ENCODE results near the gene IRF3.
A peak's percentile ranks its signal among the peaks of the same experiment; 100 is the strongest.
"Not testable (repeated sequence)": the region's sequence is repeated elsewhere in the genome, so short reads cannot be mapped to it uniquely, and the experiment has no call there.

IRF3 gene

DNA sequence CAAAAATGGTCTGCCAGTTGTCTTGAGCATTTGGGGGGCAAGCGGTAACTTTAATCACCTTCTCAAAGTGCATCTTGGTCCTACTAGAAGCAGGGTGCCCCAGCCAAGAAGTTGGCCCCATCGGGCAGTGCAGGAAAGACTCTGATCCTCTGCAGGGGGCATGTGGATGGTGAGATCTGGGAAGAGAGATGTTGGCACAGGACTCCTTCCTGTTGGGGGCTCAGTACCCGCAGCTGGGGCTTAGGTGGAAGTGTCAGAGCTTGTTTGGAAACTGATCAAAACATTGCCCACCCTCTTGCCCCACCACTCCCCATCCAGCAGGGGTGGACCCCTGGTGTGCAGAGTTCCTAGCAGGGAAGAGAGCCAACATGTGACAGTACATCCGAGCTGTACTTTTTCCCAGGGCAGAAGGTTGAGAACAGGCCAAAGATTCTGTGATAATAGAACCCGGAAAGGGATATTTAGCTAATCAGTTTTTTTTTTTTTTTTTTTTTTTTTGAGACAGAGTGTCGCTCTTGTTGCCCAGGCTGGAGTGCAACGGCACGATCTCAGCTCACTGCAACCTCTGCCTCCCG is 34.6 kb downstream of the IRF3 start:
- DNase-seq (ENCODE audit: insufficient read length, low spot score) (no peak), FAIRE-seq (no peak)

DNA sequence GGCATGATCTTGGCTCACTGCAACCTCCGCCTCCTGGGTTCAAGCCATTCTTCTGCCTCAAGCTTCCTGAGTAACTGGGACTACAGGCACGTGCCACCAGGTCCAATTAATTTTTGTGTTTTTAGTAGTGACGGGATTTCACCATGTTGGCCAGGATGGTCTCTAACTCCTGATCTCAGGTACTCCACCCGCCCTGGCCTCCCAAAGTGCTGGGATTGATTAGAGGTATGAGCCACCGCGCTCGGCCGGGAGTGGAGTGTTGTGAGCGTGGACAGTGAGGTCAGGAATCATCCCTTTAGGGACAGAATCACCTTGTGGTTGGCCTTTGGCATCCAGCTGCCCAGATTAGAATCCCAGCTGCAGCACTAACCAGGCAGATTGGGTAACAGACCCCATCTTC is 36.0 kb downstream of the IRF3 start:
- FAIRE-seq = no peak
- no peak for DNase-seq (ENCODE audit: insufficient read length, low spot score)

DNA sequence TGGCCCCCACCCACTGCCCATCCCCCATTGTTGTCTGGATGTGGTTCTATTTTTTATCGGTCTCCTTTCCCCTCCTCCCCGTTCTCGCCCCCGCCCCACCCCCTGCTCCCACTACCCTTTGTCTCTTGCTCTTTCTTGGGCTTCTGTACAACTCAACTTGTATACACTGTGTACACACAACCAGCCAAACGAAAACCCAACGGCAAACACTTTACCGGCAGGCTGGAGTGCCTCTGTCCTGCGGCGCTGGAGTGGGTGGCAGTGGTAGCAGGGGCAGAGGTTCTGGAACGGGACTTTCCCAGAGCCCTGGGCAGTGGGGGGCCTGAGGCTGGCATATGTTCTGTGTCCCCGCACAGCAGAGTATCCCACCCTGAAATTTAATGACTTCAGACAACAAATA is 39.4 kb downstream of the IRF3 start:
- DNase-seq (ENCODE audit: insufficient read length, low spot score) = no peak
- FAIRE-seq = no peak

- no peak for DNase-seq (ENCODE audit: insufficient read length, low spot score)
- FAIRE-seq = no peak
Measured at GRCh38 chr19:49624967-49625910, 40.4 kb downstream of the IRF3 start.

DNA sequence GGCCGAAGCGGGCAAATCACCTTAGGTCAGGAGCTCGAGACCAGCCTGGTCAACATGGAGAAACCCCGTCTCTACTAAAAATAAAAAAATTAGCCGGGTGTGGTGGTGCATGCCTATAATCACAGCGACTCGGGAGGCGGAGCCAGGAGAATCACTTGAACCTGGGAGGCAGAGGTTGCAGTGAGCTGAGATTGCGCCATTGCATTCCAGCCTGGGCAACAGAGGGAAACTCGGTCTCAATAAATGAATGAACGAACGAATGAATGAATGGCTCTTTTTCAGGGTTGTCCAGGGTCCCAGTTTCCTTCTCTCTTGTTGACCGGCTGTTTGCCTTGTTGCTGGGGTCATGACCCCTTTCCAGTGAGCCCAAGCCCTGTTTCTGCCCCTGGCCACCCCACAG is 47.8 kb downstream of the IRF3 start:
- not testable (repeated sequence) for FAIRE-seq; DNase-seq (ENCODE audit: insufficient read length, low spot score)

DNA sequence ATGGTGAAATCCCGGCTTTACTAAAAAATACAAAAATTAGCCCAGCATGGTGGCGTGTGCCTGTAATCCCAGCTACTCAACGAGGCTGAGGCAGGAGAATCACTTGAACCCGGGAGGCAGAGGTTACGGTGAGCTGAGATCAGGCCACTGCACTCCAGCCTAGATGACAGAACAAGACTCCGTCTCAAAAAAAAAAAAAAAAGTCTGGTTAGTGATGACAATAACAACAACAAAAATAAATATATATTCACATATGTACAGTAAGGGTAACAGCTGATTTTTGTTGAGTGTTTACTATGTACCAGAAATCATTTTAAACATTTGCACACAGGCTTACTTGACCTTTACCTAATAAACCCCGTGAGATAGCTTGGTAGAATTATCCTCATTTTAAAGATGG is 48.7 kb downstream of the IRF3 start:
- FAIRE-seq (no peak), DNase-seq (ENCODE audit: insufficient read length, low spot score) (no peak)

GRCh38 chr19:49616532-49616931 is 49.1 kb downstream of the IRF3 start:
- FAIRE-seq (no peak), DNase-seq (ENCODE audit: insufficient read length, low spot score) (no peak)

DNA sequence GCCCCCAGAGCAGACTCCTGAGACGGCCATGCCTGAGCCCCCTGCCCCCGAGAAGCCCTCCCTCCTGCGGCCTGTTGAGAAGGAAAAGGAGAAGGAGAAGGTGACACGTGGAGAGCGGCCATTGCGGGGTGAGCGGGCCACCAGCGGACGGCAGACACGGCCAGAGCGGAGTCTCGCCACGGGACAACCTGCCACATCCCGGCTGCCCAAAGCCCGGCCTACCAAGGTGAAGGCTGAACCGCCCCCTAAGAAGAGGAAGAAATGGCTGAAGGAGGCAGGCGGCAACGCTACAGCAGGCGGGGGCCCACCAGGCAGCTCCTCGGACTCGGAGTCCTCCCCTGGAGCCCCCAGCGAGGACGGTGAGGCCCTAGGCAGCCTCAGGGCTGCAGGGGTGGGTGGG is 49.8 kb downstream of the IRF3 start:
- FAIRE-seq = no peak

DNA sequence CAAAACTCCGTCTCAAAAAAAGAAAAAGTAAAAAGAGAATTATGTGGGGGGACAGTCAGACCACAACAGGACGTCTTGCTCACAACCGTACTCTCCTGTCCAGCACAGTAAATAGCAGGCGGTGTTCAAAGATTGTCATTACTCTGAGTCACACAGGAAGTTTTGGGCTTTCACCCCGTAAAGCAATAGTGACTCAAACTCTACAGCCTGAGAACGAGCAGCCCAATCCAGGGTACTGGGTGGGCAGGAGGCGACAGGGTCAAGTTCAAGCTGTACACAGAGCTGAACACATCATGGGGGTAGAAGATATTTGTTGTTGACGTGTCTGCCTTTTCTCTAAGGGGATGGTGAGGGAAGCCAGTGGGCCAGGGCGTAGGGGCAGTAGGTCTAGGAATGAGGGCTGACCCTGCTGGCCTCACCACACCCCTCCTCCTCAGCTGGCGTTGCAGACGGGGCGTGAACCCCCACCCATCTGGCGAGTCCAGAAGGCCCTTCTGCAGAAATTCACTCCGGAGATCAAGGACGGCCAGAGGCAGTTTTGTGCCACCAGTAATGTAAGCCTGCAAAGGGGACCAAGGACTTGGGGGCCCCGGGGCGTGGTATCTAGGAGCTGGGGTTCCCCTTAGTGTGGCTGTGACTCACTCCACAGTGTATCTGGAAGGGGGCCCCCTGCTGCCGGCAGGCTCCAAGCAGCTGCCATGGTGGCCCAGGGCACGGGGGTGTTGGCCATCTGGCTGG is 51.4 kb downstream of the IRF3 start:
- FAIRE-seq (peak; percentile 76), DNase-seq (ENCODE audit: insufficient read length, low spot score) (peak; percentile 42)

More for the DNA sequence above, 49.8 kb downstream of the IRF3 start:
- no peak for DNase-seq (ENCODE audit: insufficient read length, low spot score)

DNA sequence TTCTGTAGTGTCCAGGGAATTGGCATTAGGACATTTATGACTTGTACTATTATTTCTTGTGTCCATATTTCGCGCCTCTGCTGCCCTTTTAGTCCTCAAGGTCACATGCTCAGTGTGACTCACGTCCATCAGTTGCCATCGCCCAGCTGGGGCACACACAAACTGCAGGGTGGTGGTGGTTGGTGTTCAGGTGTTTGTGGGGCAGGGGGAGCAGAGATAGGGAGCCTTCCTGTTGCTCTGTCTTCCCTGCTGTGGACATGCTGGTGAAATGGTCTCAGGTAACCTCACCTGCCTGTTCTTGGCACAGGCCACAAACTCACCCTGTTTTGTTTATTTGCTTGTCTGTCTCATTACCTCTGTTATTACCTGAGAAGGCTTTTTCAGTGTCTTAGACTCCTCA is 52.3 kb downstream of the IRF3 start:
- FAIRE-seq (peak; percentile 85), DNase-seq (ENCODE audit: insufficient read length, low spot score) (peak; percentile 27)
